Endothelial cell of umbilical vein (primary cell): ENCODE results near the gene HGFAC.

Experiments used
- CTCF ChIP-seq, 2 donors: IDR thresholded peaks; 1 replicate in 1 of 2; 2 replicates in 1 of 2; pipeline ENCODE4 v1.5.1; 2011; ENCODE audit warnings: low read length in 2 of 2, mild to moderate bottlenecking in 2 of 2, moderate library complexity in 2 of 2, control low read depth in 1 of 2, inconsistent platforms in 1 of 2, low read depth in 1 of 2; ENCODE audit not compliant: insufficient read depth in 1 of 2; ENCODE audit errors: extremely low read depth in 1 of 2
- POLR2A ChIP-seq: IDR thresholded peaks from 2 replicates; pipeline ENCODE4 v1.6.1; 2012; ENCODE audit warnings: low read depth, mild to moderate bottlenecking, control low read depth, low read length

- TF ChIP-seq CTCF (IDR thresholded peaks at IDR 0.05; ENCODE audit: extremely low read depth in 1 of 2, insufficient read depth in 1 of 2, low read depth in 1 of 2, low read length in 2 of 2): no peak
- no peak for TF ChIP-seq POLR2A
These were observed 43.4 kb downstream of the HGFAC start for GRCh38 chr4:3485011-3485791.
